Measurements from ENCODE around the gene LYZL6. TPM values are rescaled to one million over a fixed set of nuclear protein-coding genes. Genes with fewer than 3 reads are reported as not detected.

The LYZL6 gene
- total RNA-seq, 1 experiment from 2014 or later, result not detected

- TF ChIP-seq, protein P1, sequence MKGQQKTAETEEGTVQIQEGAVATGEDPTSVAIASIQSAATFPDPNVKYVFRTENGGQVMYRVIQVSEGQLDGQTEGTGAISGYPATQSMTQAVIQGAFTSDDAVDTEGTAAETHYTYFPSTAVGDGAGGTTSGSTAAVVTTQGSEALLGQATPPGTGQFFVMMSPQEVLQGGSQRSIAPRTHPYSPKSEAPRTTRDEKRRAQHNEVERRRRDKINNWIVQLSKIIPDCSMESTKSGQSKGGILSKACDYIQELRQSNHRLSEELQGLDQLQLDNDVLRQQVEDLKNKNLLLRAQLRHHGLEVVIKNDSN (CRISPR knock-in tag; IDR thresholded peaks at IDR 0.05), result no peak
- TF ChIP-seq, protein P2, sequence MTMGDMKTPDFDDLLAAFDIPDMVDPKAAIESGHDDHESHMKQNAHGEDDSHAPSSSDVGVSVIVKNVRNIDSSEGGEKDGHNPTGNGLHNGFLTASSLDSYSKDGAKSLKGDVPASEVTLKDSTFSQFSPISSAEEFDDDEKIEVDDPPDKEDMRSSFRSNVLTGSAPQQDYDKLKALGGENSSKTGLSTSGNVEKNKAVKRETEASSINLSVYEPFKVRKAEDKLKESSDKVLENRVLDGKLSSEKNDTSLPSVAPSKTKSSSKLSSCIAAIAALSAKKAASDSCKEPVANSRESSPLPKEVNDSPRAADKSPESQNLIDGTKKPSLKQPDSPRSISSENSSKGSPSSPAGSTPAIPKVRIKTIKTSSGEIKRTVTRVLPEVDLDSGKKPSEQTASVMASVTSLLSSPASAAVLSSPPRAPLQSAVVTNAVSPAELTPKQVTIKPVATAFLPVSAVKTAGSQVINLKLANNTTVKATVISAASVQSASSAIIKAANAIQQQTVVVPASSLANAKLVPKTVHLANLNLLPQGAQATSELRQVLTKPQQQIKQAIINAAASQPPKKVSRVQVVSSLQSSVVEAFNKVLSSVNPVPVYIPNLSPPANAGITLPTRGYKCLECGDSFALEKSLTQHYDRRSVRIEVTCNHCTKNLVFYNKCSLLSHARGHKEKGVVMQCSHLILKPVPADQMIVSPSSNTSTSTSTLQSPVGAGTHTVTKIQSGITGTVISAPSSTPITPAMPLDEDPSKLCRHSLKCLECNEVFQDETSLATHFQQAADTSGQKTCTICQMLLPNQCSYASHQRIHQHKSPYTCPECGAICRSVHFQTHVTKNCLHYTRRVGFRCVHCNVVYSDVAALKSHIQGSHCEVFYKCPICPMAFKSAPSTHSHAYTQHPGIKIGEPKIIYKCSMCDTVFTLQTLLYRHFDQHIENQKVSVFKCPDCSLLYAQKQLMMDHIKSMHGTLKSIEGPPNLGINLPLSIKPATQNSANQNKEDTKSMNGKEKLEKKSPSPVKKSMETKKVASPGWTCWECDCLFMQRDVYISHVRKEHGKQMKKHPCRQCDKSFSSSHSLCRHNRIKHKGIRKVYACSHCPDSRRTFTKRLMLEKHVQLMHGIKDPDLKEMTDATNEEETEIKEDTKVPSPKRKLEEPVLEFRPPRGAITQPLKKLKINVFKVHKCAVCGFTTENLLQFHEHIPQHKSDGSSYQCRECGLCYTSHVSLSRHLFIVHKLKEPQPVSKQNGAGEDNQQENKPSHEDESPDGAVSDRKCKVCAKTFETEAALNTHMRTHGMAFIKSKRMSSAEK (CRISPR knock-in tag; IDR thresholded peaks at IDR 0.05; ENCODE audit: borderline replicate concordance), result no peak
- TF ChIP-seq ZNF138 (CRISPR knock-in tag; conservative IDR thresholded peaks at IDR 0.05) (no peak), NR2C2 (CRISPR knock-in tag; IDR thresholded peaks at IDR 0.05) (no peak), ZNF121 (CRISPR knock-in tag; IDR thresholded peaks at IDR 0.05) (no peak), NFE2L1 (CRISPR knock-in tag; IDR thresholded peaks at IDR 0.05) (no peak), SMAD3 (CRISPR knock-in tag; IDR thresholded peaks at IDR 0.05; ENCODE audit: borderline replicate concordance) (no peak), ETV6 (CRISPR knock-in tag; IDR thresholded peaks at IDR 0.05) (no peak), ZNF416 (CRISPR knock-in tag; IDR thresholded peaks at IDR 0.05) (no peak), CDX4 (CRISPR knock-in tag; IDR thresholded peaks at IDR 0.05; ENCODE audit: borderline replicate concordance) (no peak)
- TF ChIP-seq, protein P3, sequence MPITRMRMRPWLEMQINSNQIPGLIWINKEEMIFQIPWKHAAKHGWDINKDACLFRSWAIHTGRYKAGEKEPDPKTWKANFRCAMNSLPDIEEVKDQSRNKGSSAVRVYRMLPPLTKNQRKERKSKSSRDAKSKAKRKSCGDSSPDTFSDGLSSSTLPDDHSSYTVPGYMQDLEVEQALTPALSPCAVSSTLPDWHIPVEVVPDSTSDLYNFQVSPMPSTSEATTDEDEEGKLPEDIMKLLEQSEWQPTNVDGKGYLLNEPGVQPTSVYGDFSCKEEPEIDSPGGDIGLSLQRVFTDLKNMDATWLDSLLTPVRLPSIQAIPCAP (CRISPR knock-in tag; IDR thresholded peaks at IDR 0.05), result no peak
- TF ChIP-seq, protein P4, sequence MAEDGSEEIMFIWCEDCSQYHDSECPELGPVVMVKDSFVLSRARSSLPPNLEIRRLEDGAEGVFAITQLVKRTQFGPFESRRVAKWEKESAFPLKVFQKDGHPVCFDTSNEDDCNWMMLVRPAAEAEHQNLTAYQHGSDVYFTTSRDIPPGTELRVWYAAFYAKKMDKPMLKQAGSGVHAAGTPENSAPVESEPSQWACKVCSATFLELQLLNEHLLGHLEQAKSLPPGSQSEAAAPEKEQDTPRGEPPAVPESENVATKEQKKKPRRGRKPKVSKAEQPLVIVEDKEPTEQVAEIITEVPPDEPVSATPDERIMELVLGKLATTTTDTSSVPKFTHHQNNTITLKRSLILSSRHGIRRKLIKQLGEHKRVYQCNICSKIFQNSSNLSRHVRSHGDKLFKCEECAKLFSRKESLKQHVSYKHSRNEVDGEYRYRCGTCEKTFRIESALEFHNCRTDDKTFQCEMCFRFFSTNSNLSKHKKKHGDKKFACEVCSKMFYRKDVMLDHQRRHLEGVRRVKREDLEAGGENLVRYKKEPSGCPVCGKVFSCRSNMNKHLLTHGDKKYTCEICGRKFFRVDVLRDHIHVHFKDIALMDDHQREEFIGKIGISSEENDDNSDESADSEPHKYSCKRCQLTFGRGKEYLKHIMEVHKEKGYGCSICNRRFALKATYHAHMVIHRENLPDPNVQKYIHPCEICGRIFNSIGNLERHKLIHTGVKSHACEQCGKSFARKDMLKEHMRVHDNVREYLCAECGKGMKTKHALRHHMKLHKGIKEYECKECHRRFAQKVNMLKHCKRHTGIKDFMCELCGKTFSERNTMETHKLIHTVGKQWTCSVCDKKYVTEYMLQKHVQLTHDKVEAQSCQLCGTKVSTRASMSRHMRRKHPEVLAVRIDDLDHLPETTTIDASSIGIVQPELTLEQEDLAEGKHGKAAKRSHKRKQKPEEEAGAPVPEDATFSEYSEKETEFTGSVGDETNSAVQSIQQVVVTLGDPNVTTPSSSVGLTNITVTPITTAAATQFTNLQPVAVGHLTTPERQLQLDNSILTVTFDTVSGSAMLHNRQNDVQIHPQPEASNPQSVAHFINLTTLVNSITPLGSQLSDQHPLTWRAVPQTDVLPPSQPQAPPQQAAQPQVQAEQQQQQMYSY (CRISPR knock-in tag; IDR thresholded peaks at IDR 0.05), result no peak
- TF ChIP-seq, protein P5, sequence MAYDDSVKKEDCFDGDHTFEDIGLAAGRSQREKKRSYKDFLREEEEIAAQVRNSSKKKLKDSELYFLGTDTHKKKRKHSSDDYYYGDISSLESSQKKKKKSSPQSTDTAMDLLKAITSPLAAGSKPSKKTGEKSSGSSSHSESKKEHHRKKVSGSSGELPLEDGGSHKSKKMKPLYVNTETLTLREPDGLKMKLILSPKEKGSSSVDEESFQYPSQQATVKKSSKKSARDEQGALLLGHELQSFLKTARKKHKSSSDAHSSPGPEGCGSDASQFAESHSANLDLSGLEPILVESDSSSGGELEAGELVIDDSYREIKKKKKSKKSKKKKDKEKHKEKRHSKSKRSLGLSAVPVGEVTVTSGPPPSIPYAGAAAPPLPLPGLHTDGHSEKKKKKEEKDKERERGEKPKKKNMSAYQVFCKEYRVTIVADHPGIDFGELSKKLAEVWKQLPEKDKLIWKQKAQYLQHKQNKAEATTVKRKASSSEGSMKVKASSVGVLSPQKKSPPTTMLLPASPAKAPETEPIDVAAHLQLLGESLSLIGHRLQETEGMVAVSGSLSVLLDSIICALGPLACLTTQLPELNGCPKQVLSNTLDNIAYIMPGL (CRISPR knock-in tag; IDR thresholded peaks at IDR 0.05), result no peak
- no peaks in the 10 kb centered on the region; the same call in 1 of the 2 replicates for H3K27me3 Mint-ChIP-seq (ENCODE audit: low read depth)
- no peaks in the 10 kb centered on the region for H3K36me3 Mint-ChIP-seq
- DNase-seq (ENCODE audit: low spot score) (no peak), ATAC-seq (no peak)
- H3K4me3 Mint-ChIP-seq, result no peak overlapping the region
- H3K4me1 Mint-ChIP-seq, result no peaks in the 10 kb centered on the region
- POLR2A ChIA-PET, result interaction anchor here (0.6 kb wide), 1 partner anchor 99 kb away, joined by 7 read pairs; no protein-coding TSS in a partner anchor
- CTCF ChIA-PET, result interaction anchor here (2.3 to 8.5 kb wide), 4 partner anchors 9 to 504 kb away, joined by 12 to 159 read pairs (median 45); no protein-coding TSS in a partner anchor
- no peaks in the 10 kb centered on the region for H3K9me3 Mint-ChIP-seq
- H3K27ac Mint-ChIP-seq, result no peak overlapping the region
Measured at GRCh38 chr17:35978346-35978745, 34.8 kb upstream of the LYZL6 start.
